Stimulated activated CD4-positive, alpha-beta T cell treated with anti-CD3 and anti-CD28 coated beads, Interleukin-1b, Interleukin-23, amount 100 ng/mL, for 4 hours (primary cell): ENCODE measurements around the gene TTI1.
A peak's percentile ranks its signal among the peaks of the same experiment; 100 is the strongest.

Experiments used
- DNase-seq, 2 donors: peaks; one replicate each; pipeline ENCODE4 v3.0.0-alpha.2; 2020; ENCODE audit warnings: low read depth in 2 of 2

Gene TTI1

DNA sequence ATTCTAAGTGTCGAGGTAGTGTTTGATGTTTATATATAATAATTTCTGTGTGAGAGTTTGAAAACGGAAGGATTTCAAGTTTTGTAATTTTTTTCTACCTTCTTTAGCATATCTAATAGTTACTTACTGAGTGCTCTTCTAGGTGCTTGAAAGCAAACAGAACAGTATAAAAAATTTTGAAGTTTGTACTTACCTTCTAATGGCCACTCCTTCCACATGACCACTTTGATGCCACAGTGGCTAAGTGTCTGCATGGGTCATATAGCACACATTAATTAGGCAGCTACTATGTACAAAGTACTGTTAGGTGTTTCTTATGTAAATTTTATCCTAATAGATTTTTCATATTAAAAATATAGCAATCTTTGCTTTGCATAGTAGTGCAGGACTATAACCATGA lies 21.4 kb upstream of the TTI1 start:
- no peak for DNase-seq

DNA sequence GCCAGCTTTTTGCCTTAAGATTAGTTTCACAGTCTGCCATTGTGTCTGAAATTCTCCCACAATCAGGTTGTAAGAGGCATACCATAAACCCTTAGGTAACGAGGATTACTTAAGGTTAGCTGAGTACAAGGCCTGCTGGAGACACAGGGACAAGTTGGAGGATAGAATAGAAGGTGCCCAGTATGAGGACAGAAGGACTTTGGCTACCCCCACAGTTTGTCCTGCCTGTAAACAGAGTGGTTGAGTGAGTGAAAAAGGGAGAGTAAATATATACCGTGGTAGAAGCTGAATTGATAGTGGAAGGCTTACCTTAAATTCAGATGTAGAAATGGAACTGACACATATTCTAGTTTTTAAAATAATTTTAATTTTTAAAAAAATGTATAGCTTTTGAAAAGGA lies 19.6 kb upstream of the TTI1 start:
- no peak for DNase-seq

DNA sequence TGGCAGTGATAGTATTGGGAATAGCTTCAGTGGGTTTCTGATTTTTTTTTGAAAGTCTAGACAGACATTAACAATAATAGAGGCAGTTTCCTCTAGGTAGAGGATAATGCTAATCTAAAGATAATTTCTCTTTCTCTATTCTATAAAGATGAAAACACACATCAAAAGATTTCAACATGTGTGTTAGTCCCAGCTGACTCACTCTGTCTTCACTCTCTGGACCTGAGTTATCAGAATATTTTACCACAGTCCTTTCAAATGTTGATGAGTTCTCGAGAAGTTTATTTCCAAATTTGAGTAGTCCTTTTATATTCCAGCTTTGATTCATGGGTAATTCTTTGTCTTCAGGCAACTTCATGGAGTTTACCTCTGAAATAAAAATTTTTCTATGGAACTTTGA lies 17.4 kb upstream of the TTI1 start:
- no peak for DNase-seq

DNA sequence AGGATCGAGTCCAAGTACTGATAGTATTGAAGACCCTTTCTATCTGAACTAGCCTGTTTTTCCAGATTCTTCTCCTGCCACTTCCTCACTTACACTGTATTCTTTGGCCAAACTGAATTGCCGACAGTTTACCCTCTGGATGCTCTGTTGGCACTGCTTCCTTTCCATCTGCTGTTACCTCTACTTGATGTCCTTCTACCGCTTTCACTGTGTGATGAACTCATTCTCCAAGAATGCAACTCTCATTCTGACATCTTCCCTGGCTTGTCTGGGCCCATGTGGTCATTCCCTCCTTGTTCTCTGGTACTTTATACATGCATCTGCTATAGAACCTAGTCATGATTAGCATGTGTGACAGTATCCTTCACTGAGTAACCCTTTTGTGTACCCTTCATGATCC lies 16.5 kb upstream of the TTI1 start:
- DNase-seq: no peak

DNA sequence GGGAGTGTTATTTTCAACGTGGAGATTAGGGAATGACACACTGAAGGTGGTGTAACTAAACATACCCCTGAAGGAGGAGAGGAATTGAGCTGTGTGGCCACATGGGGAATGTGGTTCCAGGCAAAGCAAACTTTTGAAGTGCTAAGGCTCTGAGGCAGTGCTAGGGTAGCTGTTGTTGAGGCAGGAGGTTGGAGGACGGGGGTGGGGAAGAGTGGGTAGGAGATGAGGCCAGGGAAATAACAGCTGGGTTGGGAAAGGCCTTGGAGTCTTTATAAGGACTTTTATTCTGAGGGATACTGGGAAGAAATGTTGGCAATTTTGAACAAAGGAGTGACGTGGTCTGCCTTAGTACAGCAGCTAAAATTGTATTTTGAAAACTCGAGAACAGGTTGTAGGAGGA lies 13.3 kb upstream of the TTI1 start:
- no peak for DNase-seq

DNA sequence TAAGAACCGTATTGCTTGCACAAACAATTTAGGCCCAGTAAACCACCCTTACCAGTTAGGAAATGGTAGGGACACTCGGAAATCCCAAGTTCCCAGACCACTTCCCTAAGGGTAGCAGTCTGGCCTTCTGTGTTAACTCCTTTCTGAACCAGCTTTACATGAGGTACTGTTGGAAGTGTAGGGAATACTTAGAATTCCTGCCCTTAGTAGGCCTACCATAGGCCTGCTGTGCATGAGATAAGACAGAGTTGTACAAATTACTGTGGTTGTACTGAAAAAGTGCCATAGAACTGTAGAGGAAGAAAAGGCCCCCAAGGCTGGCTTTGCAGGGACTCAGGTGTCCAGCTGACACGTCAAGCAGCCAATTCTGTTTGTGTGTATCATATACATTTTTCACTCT lies 11.4 kb upstream of the TTI1 start:
- no peak for DNase-seq

DNA sequence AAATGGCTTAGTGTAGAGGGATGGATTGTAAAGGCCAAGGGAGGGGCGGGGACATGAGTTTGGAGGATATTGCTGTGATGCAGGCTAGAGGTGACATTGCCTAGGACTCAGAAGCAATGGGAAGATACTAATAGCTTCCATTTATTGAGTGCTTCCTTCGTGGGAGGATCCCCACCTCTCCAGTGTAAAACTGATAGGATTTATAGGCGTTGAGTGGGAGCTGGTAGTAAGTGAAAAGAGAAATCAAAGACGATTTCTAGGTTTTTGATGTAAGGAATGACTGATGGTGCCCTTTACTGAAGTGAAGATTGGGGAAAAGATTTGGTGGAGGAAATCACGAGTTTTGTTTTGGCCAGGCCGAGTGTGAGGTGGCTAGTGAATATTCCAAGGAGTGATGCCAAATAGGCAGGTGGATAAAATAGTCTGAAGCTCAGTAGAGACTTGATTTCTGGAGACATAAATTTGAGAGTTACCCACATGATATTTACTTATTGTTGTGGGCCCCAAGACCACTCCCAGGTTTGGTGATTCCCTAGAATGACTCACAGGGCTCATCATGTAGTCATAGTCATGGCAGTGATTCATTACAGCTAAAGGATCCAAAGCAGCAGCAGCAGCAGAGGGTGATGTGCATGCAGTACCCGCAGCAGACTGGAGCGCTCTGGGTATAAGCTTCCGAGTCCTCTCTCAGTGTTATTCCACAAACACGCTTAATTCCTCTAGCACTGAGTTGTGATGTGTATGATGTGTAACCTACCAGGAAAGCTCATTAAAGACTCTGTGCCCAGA lies 10.4 kb upstream of the TTI1 start:
- DNase-seq: peak in 1 of 2 donors; percentile 12

DNA sequence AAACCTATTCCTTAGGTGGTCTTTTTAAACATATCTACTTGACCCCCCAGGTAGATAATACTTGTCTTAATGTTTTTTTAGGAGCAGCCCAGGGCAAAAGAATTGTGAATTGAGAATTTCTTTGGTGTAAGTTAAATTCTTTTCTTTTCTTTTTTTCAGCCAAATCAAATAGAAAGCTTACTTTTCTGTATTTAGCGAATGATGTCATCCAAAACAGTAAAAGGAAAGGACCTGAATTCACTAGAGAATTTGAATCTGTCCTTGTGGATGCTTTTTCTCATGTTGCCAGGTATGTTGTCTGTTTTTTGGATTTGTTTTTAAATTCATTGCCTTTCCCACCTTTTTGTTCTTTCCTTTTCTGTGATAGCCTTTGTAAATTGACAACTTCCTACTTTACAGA lies 7.0 kb upstream of the TTI1 start:
- no peak for DNase-seq

DNA sequence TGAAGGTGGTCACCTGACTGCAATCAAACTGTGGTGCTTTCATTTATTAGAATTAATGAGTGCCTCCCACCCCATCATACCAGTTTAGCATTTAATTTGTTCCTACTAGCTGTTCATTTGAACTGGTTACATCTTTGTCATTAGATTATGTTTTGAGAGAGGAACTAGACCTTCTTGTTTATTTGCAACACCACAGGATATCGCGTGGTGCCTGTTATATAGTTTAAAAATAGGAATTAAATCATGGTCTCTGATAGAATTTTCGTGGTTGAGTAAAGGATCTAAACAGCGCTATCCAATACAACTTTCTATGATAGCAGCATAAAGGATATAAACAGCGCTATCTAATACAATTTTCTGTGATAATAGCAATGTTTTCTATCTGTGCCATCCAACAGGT lies 3.1 kb upstream of the TTI1 start:
- DNase-seq: no peak

DNA sequence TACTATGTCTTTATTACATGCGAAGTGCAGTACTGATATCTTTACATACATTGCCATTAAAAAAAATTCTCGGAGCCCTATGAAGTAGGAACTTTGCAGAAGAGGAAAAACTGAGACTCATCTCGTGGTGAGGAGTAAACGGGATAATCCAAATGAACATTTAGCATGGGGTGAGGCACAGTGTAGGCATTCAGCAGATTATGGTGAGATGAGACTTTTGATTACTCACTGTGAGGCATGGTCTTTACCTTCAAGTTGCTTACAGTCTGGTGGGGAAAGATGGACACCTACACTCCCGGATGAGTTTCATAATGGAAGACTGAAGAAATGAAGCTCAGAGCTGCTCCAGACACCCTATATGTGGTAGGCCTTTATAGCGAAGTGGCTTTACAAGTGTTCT lies 1.7 kb upstream of the TTI1 start:
- no peak for DNase-seq

DNA sequence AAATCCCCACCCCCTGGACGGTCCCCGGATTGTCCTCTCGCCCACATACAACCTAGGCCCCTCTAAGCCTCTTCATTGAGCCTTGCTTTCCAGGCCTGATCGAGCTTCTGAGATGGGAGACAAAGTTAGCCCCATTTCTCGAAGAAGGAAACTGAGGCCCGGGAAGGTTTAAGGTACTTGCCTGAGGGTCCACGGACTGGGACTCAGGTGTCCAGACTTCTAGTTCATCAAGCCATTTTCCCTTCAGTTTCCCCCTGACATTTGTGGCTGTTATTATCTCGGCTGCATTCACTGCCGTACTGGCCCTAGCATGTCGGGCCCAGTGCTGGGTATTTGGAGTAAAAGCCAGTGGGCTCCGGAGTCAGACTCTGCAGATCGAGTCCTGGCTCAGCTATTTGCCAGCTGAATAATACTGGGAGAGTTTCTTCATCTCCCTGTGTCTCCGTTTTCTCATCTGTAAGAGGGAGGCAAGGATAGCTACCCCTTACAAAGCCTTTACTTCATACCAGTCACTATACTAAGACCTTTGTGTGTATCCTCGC lies 923 bp upstream of the TTI1 start:
- DNase-seq: no peak

DNA sequence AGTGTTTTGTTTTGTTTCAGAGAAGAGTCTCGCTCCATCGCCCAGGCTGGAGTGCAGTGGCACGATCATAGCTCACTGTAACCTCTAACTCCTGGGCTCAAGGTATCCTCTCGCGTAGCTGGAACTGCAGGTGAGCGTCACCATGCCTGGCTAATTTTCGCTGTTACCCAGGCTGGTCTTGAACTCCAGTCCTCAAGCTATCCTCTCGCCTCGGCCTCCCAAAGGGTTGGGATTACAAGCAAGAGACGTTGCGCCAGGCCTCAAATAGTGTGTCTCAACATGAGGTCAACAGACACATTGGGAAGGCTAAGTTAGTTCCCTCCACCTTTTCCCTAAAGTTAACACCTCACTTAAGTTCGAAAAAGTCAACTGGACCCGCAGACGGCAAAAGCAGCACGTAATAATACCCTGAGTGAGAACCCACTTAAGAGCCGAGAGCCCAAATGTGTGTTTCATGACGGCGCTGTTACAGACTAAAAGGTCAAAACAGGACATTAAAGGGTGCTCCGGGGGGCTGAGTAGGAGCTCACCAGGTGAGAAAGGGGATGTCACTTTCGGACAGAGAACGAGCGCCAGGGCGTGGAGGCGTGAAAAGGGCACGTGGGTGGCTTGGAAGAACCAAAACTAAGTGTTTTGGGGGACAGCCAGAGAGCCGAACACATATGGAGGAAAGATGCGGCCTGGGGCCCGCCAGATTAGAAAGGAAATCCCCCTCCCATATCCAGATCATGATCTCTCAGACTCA lies 499 bp downstream of the TTI1 start:
- DNase-seq: peak in 1 of 2 donors; percentile 40

DNA sequence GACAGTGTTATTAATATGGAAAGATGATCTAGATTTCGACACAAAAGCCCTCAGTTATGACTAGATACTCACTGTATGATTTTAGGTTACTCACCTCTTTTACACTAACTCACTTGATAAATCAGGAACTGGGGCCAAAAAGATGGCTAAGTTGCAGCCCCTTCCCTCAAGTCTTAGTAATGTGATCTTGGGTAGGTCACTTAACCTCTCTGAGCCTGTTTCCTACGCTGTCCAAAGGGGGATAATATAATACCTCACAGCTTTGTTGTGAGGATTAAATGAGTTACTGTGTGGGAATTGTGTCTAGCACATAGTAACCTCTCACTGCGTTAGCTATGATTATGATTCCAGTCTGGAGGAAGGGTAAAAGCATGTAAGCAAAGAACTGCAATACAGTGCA lies 1.3 kb downstream of the TTI1 start:
- no peak for DNase-seq

DNA sequence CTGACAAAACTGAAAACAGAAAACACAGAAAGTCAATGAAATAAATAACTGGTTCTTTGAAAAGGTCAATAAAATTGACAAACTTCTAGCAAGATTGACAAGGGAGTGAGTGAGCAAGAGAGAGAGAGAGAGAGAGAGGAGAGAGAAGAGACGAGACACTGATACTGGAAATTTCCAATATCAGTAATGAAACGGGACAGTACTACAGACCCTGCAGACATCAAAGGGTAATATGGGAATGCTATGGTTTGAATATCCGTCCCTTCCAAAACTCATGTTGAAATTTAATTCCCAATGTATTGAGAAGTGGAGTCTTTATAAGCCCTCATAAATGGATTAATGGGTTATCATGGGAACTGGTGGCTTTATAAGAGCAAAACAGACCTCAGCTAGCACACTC lies 3.8 kb downstream of the TTI1 start:
- DNase-seq: no peak

DNA sequence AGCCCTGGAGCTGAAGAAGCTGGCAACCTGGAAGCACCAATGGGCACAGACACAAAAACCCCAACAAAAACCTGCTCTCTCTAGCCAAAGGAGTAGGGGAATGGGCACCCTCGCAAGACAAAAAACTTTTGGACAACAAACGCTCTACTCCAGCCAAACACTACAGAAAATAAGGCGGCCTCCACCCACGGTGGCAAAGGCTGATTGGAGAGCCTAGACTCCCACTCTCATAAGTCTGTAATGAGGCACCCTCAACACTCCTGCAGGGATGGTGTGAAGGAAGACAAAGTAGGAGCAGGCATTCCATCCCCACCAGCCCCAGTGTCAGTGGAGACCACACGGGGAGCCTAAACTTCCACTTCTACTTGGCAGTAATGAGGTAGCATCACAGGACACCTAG lies 8.8 kb downstream of the TTI1 start:
- no peak for DNase-seq

DNA sequence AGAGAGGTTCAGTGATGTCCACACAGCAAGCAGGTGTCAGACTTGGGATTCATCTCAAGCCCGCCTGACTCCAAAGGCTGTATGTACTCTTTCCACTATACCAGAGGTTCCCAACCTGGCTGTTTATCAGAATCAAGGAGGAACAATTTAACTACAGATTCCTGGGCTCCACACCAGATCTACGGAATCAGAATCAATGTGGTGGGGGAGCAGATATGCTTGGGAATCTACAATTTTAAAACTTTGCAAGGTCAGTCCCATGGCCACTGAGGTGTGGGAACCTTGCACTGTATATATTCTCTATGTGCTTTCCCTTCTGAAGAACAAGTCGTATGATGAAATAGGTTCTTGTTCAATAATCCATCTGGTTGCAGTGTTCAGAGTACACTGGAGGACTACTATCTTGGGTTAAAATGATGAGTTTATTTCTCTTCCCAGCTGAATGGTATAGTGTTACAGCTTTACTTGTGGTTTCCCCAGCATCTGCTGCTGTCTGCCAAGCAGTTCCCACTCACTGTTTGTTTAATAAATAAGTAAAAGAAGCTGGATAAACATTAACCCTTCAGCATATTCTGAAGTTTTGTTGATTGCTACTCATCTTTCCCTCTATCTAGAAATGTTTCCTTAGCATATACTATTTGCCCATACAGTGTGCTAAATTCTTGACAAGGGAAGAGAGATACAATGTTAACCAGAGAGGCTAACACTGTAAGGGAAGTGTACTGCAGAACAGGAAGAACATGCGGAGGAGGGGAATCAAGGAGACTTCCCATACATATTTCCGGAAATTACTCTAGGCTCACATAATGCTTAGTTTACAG lies 9.9 kb downstream of the TTI1 start:
- no peak for DNase-seq

DNA sequence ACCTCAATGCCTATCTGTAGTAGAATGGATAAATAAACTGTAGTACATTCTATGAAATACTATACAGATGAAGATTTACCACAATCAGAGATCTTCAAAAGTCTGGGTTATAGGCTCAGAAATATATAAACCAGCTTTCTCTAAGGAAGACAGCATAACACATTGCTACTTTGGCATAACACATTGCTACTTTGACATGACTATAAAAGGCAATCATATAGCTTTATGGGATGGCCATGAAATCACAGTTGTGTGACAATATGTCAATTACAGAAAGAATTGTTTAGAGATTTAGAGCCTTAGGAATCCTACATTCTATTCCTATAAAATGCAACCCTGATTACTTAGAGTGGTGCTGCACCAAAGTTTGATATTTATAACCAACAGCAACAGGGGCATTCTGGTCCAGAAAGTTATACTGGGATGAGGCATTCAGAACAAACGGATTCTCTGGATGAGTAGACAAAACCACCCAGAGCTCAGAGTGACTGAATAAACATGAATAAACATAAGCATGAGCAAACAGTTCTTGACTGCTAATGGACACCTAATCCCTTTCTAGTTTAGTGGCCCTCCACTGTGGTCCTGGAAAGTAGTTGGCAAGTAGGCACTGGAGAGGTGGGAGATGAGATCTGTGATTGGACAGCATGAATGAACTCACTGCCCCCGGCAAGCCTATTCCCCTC lies 12.0 kb downstream of the TTI1 start:
- DNase-seq: no peak

DNA sequence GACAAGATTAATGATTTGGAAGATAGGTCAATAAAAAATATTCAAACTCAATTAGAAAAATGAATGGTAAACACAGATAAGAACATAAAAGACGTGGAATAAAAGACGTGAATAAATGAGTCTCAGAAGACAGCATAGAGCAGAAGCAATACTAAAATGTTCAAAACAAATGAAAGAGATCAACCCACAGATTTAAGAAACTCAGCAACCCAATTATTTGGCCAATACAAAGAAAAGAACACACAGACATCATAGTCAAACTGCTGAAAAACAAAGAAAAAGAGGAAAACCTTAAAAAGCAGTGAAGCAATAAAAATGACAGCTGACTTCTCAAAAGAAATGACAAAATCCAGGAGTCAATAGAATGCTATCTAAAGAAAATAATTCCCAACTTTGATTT lies 14.9 kb downstream of the TTI1 start:
- no peak for DNase-seq

DNA sequence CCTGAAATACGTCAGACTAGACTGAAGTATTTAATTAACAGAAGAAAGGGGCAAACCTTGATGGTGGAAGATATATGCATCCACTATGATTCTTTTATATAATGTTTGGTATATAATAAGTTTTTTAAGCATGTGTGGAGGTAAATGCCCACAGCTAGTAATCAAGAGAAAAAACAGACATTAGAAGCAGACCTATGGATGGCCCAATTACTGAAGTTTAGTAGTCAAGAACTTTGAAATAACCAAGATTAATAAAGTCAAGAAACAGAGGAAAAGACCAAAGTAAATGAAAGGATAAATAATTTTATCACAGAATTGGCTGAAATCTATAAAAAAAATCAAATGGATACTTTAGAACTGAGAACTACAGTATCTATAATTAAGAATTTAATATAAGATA lies 15.3 kb downstream of the TTI1 start:
- no peak for DNase-seq

DNA sequence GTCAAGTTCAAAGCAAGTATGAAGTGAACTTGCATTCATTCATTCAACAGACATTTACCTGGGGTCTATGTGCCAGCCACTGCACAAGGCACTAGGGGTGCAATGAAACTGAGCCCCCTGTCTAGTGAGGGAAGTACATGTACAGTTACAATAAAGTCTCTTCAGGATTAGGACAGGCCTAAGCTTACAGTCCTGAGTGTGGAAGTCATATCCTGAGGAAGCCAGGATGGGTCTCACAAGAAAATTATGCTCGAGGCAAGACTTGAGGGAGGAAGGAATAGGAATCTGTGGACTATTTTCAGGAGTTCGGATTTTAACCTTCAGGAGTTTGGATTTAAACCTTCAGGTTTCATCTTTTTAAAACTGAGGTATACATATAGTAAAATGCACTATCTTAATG lies 19.4 kb downstream of the TTI1 start:
- DNase-seq: no peak

DNA sequence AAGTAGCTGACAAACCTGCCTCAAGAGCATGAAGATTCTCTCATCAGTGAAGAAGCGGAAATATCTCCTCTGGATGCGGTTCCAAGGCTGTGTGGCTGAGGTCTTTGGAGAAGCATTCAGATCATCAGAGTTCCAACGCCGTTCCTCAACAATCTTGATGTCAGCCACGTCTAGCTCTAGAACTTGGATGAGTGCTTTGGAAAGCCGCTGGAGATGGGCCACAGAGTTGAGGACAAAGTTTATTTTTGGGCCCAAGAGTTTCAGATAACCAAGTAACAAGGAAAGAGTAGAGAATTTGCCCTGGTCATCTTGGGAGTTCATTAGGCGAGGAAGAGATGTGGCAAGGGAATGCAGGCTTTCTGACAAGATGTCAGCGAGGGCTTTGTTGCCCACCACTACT lies 20.9 kb downstream of the TTI1 start:
- no peak for DNase-seq

DNA sequence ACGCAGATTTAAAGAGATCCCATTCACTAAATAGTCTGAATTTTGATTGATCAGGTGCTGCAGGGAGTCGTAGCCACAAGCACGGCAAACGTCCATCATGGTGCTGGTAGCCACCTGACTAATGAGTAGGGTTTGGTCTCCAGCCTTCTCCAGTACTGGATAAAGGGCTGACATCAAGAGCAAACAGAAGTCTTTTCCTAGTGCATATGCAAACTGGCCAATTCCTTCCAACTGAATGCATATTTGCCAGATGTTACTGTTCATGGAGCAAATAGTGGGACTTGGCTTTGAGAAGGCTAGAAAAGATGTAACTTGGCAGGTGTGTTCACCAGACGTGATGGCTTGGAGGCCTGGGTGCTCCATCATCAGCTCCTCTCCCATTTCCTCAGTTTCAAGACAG lies 21.6 kb downstream of the TTI1 start:
- no peak for DNase-seq
